Upper lobe of right lung (tissue), 1 donor: ENCODE data around the gene KRT84. TPM values are rescaled to one million over a fixed set of nuclear protein-coding genes. Genes with fewer than 3 reads are reported as not detected.
A peak's percentile ranks its signal among the peaks of the same experiment; 100 is the strongest.

Experiments
- ATAC-seq: fragments of 200-7000 bp; cut with Tn5 transposase; one replicate; pipeline ENCODE4 v1.9.1; 2020; ENCODE audit warnings: mild to moderate bottlenecking, moderate library complexity
- DNase-seq: peaks from one replicate; pipeline ENCODE4 v3.0.0-alpha.2; 2020
- H3K27ac ChIP-seq: fragments of 200-600 bp; one replicate; pipeline ENCODE4 v1.8.0; 2022
- H3K27me3 ChIP-seq: fragments of 200-600 bp; one replicate; pipeline ENCODE4 v1.8.0; 2022; ENCODE audit warnings: mild to moderate bottlenecking
- H3K36me3 ChIP-seq: fragments of 200-600 bp; one replicate; pipeline ENCODE4 v1.8.0; 2022
- H3K4me1 ChIP-seq: fragments of 200-600 bp; one replicate; pipeline ENCODE4 v1.8.0; 2022
- H3K4me3 ChIP-seq: fragments of 200-600 bp; one replicate; pipeline ENCODE4 v1.8.0; 2022; ENCODE audit warnings: mild to moderate bottlenecking
- H3K9me3 ChIP-seq: fragments of 200-600 bp; one replicate; pipeline ENCODE4 v1.8.0; 2022
- intact Hi-C: fragments of 100-400 bp; cut with DNase I; formaldehyde crosslinking; loops from one replicate; pipeline ENCODE4 v1.11.0; 2022
- total RNA-seq: library from RNA; stranded (reverse); fragmentation: NEBNext Ultra II Directional; extraction: Animal tissue kit (Norgen Biotek cat#: 25700); gene quantifications from one replicate; pipeline ENCODE4 v1.2.1, GENCODE V29; 2021
- TF ChIP-seq, protein P1 (sequence below): fragments of 200-600 bp; IDR thresholded peaks from one replicate; pipeline ENCODE4 v1.8.0; 2022; ENCODE audit warnings: antibody characterized with exemption
- donor health status: DM: no; HTN: yes; CAD: no; lungs with severe emphysema.

The KRT84 gene
- total RNA-seq, 1 donor from 2014 or later: not detected

- Histone ChIP-seq H3K27me3 (no peaks in the 10 kb centered on the region), H3K27ac (no peak overlapping the region), H3K9me3 (no peaks in the 10 kb centered on the region), H3K36me3 (no peaks in the 10 kb centered on the region), H3K4me1 (no peaks in the 10 kb centered on the region), H3K4me3 (no peak overlapping the region)
- ATAC-seq (no peak), DNase-seq (peak; percentile 28)
- TF ChIP-seq, protein P1, sequence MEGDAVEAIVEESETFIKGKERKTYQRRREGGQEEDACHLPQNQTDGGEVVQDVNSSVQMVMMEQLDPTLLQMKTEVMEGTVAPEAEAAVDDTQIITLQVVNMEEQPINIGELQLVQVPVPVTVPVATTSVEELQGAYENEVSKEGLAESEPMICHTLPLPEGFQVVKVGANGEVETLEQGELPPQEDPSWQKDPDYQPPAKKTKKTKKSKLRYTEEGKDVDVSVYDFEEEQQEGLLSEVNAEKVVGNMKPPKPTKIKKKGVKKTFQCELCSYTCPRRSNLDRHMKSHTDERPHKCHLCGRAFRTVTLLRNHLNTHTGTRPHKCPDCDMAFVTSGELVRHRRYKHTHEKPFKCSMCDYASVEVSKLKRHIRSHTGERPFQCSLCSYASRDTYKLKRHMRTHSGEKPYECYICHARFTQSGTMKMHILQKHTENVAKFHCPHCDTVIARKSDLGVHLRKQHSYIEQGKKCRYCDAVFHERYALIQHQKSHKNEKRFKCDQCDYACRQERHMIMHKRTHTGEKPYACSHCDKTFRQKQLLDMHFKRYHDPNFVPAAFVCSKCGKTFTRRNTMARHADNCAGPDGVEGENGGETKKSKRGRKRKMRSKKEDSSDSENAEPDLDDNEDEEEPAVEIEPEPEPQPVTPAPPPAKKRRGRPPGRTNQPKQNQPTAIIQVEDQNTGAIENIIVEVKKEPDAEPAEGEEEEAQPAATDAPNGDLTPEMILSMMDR: no peak
- intact Hi-C loops: no loop called here
Observed at GRCh38 chr12:52381206-52381605, 4.2 kb downstream of the KRT84 start.

- ATAC-seq (peak; percentile 50), DNase-seq (peak; percentile 74)
- Histone ChIP-seq H3K4me1 (no peaks in the 10 kb centered on the region), H3K4me3 (no peak overlapping the region), H3K9me3 (no peaks in the 10 kb centered on the region), H3K36me3 (no peaks in the 10 kb centered on the region), H3K27me3 (no peaks in the 10 kb centered on the region), H3K27ac (no peak overlapping the region)
- intact Hi-C loops: no loop called here
- TF ChIP-seq, protein P1: peak; percentile 48
Observed at GRCh38 chr12:52380271-52380694, 5.2 kb downstream of the KRT84 start.

- no peak for ATAC-seq
- intact Hi-C loops: no loop called here
Observed at GRCh38 chr12:52379536-52379935, 5.9 kb downstream of the KRT84 start.

DNA sequence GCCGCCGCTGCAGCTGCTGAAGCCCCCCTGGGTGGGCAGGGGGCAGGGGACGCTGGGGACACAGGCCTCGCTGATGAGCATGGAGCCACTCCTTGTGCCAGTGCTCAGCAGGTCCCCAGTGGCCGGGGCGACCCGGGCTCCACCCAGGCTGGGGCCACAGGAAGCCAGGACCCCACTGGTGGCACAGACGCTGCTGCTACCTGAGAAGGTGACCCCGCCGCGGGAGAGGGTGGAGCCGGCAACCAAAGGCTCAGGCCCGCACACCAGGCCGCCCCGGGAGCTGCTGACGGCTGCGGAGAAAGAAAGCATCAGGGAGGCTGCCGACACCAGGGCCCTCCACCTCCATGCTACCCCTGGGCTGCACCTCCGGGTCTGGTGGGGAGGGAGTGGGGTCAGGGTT is 7.4 kb downstream of the KRT84 start:
- no peaks in the 10 kb centered on the region for H3K36me3 ChIP-seq
- no peak overlapping the region for H3K4me3 ChIP-seq
- no peaks in the 10 kb centered on the region for H3K9me3 ChIP-seq
- TF ChIP-seq, protein P1: no peak
- no peaks in the 10 kb centered on the region for H3K27me3 ChIP-seq
- no peak overlapping the region for H3K27ac ChIP-seq
- ATAC-seq: peak; percentile 12
- no peak for DNase-seq
- intact Hi-C loops: no loop called here
- H3K4me1 ChIP-seq: no peaks in the 10 kb centered on the region

More at GRCh38 chr12:52379536-52379935, 5.9 kb downstream of the KRT84 start:
- TF ChIP-seq, protein P1: no peak
- Histone ChIP-seq H3K9me3 (no peaks in the 10 kb centered on the region), H3K4me3 (no peak overlapping the region), H3K36me3 (no peaks in the 10 kb centered on the region), H3K27me3 (no peaks in the 10 kb centered on the region), H3K4me1 (no peaks in the 10 kb centered on the region), H3K27ac (no peak overlapping the region)
- no peak for DNase-seq

- Histone ChIP-seq H3K9me3 (no peaks in the 10 kb centered on the region), H3K4me1 (no peaks in the 10 kb centered on the region), H3K4me3 (no peak overlapping the region), H3K27ac (no peak overlapping the region), H3K27me3 (no peaks in the 10 kb centered on the region), H3K36me3 (no peaks in the 10 kb centered on the region)
- ATAC-seq (no peak), DNase-seq (no peak)
- intact Hi-C loops: no loop called here
- TF ChIP-seq, protein P1: no peak
Observed at GRCh38 chr12:52377266-52377665, 8.2 kb downstream of the KRT84 start.
